GM12878 (cell line): Measurements from ENCODE around the gene EHBP1L1.
A peak's percentile ranks its signal among the peaks of the same experiment; 100 is the strongest.

Experiments
- BACH1 ChIP-seq: fragments of 450-650 bp; IDR thresholded peaks from 2 replicates; pipeline ENCODE4 v1.6.1; 2017; ENCODE audit warnings: mild to moderate bottlenecking, borderline replicate concordance
- CBX5 ChIP-seq: sonication (generic); IDR thresholded peaks from 2 replicates; pipeline ENCODE4 v1.6.1; 2016; ENCODE audit warnings: low read depth, moderate library complexity, mild to moderate bottlenecking, inconsistent platforms
- CEBPZ ChIP-seq: fragments of 150-350 bp; IDR thresholded peaks from 2 replicates; pipeline ENCODE4 v1.6.1; 2016; ENCODE audit warnings: low read depth, low read length
- CTCF ChIP-seq, 3 experiments: IDR thresholded peaks in 2 of 3; conservative IDR thresholded peaks in 1 of 3; 2 replicates each; pipeline ENCODE4 v1.5.1; 2011; ENCODE audit warnings: low read depth in 3 of 3, low read length in 3 of 3, mild to moderate bottlenecking in 3 of 3, control low read depth in 2 of 3, moderate library complexity in 2 of 3, inconsistent platforms in 1 of 3, mixed read lengths in 1 of 3; ENCODE audit not compliant: control insufficient read depth in 2 of 3, insufficient read depth in 1 of 3; ENCODE audit errors: extremely low read depth in 1 of 3
- NFXL1 ChIP-seq: fragments of 450-650 bp; IDR thresholded peaks from 2 replicates; pipeline ENCODE4 v1.6.1; 2017; ENCODE audit warnings: antibody characterized with exemption, mild to moderate bottlenecking, borderline replicate concordance
- NR2C1 ChIP-seq: fragments of 450-650 bp; IDR thresholded peaks from 2 replicates; pipeline ENCODE4 v1.6.1; 2017; ENCODE audit warnings: antibody characterized with exemption, mild to moderate bottlenecking, moderate library complexity
- NR2F1 ChIP-seq: fragments of 450-650 bp; conservative IDR thresholded peaks from 2 replicates; pipeline ENCODE4 v1.6.1; 2017; ENCODE audit warnings: mild to moderate bottlenecking
- REST ChIP-seq: IDR thresholded peaks from 2 replicates; pipeline ENCODE4 v1.6.1; 2012; ENCODE audit warnings: mild to moderate bottlenecking, low read depth, low read length
- SMAD1 ChIP-seq: fragments of 450-650 bp; IDR thresholded peaks from 2 replicates; pipeline ENCODE4 v1.6.1; 2018; ENCODE audit warnings: mild to moderate bottlenecking, low read depth; ENCODE audit not compliant: partially characterized antibody
- YY1 ChIP-seq: IDR thresholded peaks from 2 replicates; pipeline ENCODE4 v1.6.1; 2011; ENCODE audit warnings: low read depth, mild to moderate bottlenecking, low read length
- ZBTB4 ChIP-seq: fragments of 450-650 bp; formaldehyde crosslinking; IDR thresholded peaks from 2 replicates; pipeline ENCODE4 v1.4.0; 2022; ENCODE audit warnings: mild to moderate bottlenecking, moderate library complexity
- ZNF274 ChIP-seq: IDR thresholded peaks from one replicate; pipeline ENCODE4 v1.8.0; 2011; ENCODE audit not compliant: insufficient read length, insufficient read depth

- TF ChIP-seq SMAD1 (no peak), NR2C1 (peak; percentile 50), ZBTB4 (CRISPR knock-in tag) (no peak), CTCF (IDR thresholded peaks at IDR 0.05 in 2 of 3, conservative IDR thresholded peaks at IDR 0.05 in 1 of 3; ENCODE audit: control insufficient read depth in 2 of 3, extremely low read depth in 1 of 3, insufficient read depth in 1 of 3, low read depth in 3 of 3, low read length in 3 of 3) (peak; percentile 75 to 91 (median 88)), CEBPZ (no peak), NFXL1 (no peak), NR2F1 (peak; percentile 89), REST (no peak), BACH1 (peak; percentile 86), YY1 (no peak; the same call in none of the 2 replicates), ZNF274 (no peak), CBX5 (no peak)
Measured at GRCh38 chr11:65574109-65574810, 1.6 kb upstream of the EHBP1L1 start.
